IgD-negative memory B cell (primary cell): ENCODE measurements around the gene BRMS1L. TPM values are rescaled to one million over a fixed set of nuclear protein-coding genes. Genes with fewer than 3 reads are reported as not detected.
"Not testable (repeated sequence)": the region's sequence is repeated elsewhere in the genome, so short reads cannot be mapped to it uniquely, and the experiment has no call there.

Experiments used
- H3K27ac Mint-ChIP-seq, 3 donors: one replicate each; pipeline ENCODE4 v1.8.0; 2020 to 2022; ENCODE audit warnings: mild to moderate bottlenecking in 3 of 3, mixed read lengths in 3 of 3, moderate library complexity in 1 of 3
- H3K27me3 Mint-ChIP-seq: one replicate; pipeline ENCODE4 v1.8.0; 2021; ENCODE audit warnings: mixed read lengths
- H3K36me3 Mint-ChIP-seq: one replicate; pipeline ENCODE4 v1.8.0; 2020; ENCODE audit warnings: mild to moderate bottlenecking, mixed read lengths
- H3K4me1 Mint-ChIP-seq, 3 donors: one replicate each; pipeline ENCODE4 v1.8.0; 2020 to 2022; ENCODE audit warnings: mixed read lengths in 3 of 3, mild to moderate bottlenecking in 1 of 3
- H3K4me3 Mint-ChIP-seq, 4 donors: one replicate each; pipeline ENCODE4 v1.8.0; 2020 to 2022; ENCODE audit warnings: mild to moderate bottlenecking in 4 of 4, mixed read lengths in 4 of 4, moderate library complexity in 3 of 4
- H3K9me3 Mint-ChIP-seq, 3 donors: one replicate each; pipeline ENCODE4 v1.8.0; 2020 to 2021; ENCODE audit warnings: mixed read lengths in 3 of 3, mild to moderate bottlenecking in 1 of 3
- polyA plus RNA-seq: library from polyadenylated mRNA; unstranded; fragments of 300-500 nt; fragmentation: Illumina TruSeq; gene quantifications from one replicate; pipeline ENCODE4 v1.2.3, GENCODE V29; 2021

Gene BRMS1L
- polyA plus RNA-seq, 1 donor from 2014 or later: 1.9 TPM

GRCh38 chr14:35835208-35835982 lies 9.3 kb downstream of the BRMS1L start:
- no peaks in the 10 kb centered on the region for H3K4me1 Mint-ChIP-seq
- H3K36me3 Mint-ChIP-seq: peaks cover 23% of the 10 kb centered on the region
- no peak overlapping the region for H3K27ac Mint-ChIP-seq
- no peak overlapping the region for H3K4me3 Mint-ChIP-seq
- H3K27me3 Mint-ChIP-seq: no peaks in the 10 kb centered on the region
- H3K9me3 Mint-ChIP-seq: peaks cover 0 to 5% (median 1%) of the 10 kb centered on the region in 3 donors

- H3K27me3 Mint-ChIP-seq, H3K4me3 Mint-ChIP-seq, H3K27ac Mint-ChIP-seq, H3K4me1 Mint-ChIP-seq: not testable (repeated sequence)
- Mint-ChIP-seq H3K36me3 (peaks cover 50% of the 10 kb centered on the region), H3K9me3 (peaks cover 9 to 21% (median 16%) of the 10 kb centered on the region in 3 donors)
Observed at GRCh38 chr14:35841704-35842103, 15.6 kb downstream of the BRMS1L start.

GRCh38 chr14:35842245-35842644 lies 16.1 kb downstream of the BRMS1L start:
- H3K27ac Mint-ChIP-seq, H3K4me1 Mint-ChIP-seq, H3K4me3 Mint-ChIP-seq, H3K27me3 Mint-ChIP-seq: not testable (repeated sequence)
- H3K36me3 Mint-ChIP-seq: peaks cover 48% of the 10 kb centered on the region
- peaks cover 9 to 21% (median 16%) of the 10 kb centered on the region in 3 donors for H3K9me3 Mint-ChIP-seq

GRCh38 chr14:35844494-35844893 lies 18.4 kb downstream of the BRMS1L start:
- Mint-ChIP-seq H3K9me3 (peaks cover 9 to 21% (median 14%) of the 10 kb centered on the region in 3 donors), H3K27me3 (no peaks in the 10 kb centered on the region), H3K36me3 (peaks cover 42% of the 10 kb centered on the region), H3K4me1 (peaks cover 0 to 2% (median 0%) of the 10 kb centered on the region in 3 donors), H3K4me3 (no peak overlapping the region), H3K27ac (no peak overlapping the region)

GRCh38 chr14:35847636-35848035 lies 21.5 kb downstream of the BRMS1L start:
- Mint-ChIP-seq H3K9me3 (peaks cover 3 to 6% (median 3%) of the 10 kb centered on the region in 3 donors), H3K27ac (no peak overlapping the region), H3K27me3 (no peaks in the 10 kb centered on the region), H3K4me3 (no peak overlapping the region), H3K4me1 (peaks cover 0 to 2% (median 0%) of the 10 kb centered on the region in 3 donors), H3K36me3 (peaks cover 28% of the 10 kb centered on the region)

GRCh38 chr14:35849122-35849521 lies 23.0 kb downstream of the BRMS1L start:
- H3K4me3 Mint-ChIP-seq: no peak overlapping the region
- H3K27me3 Mint-ChIP-seq: no peaks in the 10 kb centered on the region
- H3K9me3 Mint-ChIP-seq: no peaks in the 10 kb centered on the region
- peaks cover 26% of the 10 kb centered on the region for H3K36me3 Mint-ChIP-seq
- H3K4me1 Mint-ChIP-seq: peaks cover 0 to 4% (median 0%) of the 10 kb centered on the region in 3 donors
- peak overlapping the region in 1 of 3 donors; percentile 62 for H3K27ac Mint-ChIP-seq

- Mint-ChIP-seq H3K9me3 (no peaks in the 10 kb centered on the region), H3K27me3 (no peaks in the 10 kb centered on the region), H3K4me1 (peaks cover 9 to 14% (median 12%) of the 10 kb centered on the region in 3 donors), H3K4me3 (no peak overlapping the region), H3K36me3 (peaks cover 18% of the 10 kb centered on the region), H3K27ac (no peak overlapping the region)
Observed at GRCh38 chr14:35851823-35852222, 25.7 kb downstream of the BRMS1L start.

- Mint-ChIP-seq H3K27ac (no peak overlapping the region), H3K4me1 (peaks cover 11 to 14% (median 12%) of the 10 kb centered on the region in 3 donors)
Observed at GRCh38 chr14:35853225-35853624, 27.1 kb downstream of the BRMS1L start.

GRCh38 chr14:35854696-35855270 lies 28.6 kb downstream of the BRMS1L start:
- no peak overlapping the region for H3K4me3 Mint-ChIP-seq
- H3K36me3 Mint-ChIP-seq: peaks cover 19% of the 10 kb centered on the region
- peak overlapping the region in 1 of 3 donors; percentile 2 for H3K27ac Mint-ChIP-seq
- H3K4me1 Mint-ChIP-seq: peaks cover 12 to 14% (median 14%) of the 10 kb centered on the region in 3 donors
- H3K9me3 Mint-ChIP-seq: peaks cover 0 to 1% (median 0%) of the 10 kb centered on the region in 3 donors
- H3K27me3 Mint-ChIP-seq: no peaks in the 10 kb centered on the region

More at GRCh38 chr14:35853225-35853624, 27.1 kb downstream of the BRMS1L start:
- H3K36me3 Mint-ChIP-seq: peaks cover 21% of the 10 kb centered on the region
- H3K27me3 Mint-ChIP-seq: no peaks in the 10 kb centered on the region
- H3K9me3 Mint-ChIP-seq: no peaks in the 10 kb centered on the region
- H3K4me3 Mint-ChIP-seq: no peak overlapping the region

- H3K4me1 Mint-ChIP-seq: peaks cover 12 to 14% (median 14%) of the 10 kb centered on the region in 3 donors
- H3K9me3 Mint-ChIP-seq: peaks cover 0 to 1% (median 0%) of the 10 kb centered on the region in 3 donors
- peak overlapping the region in 1 of 3 donors; percentile 68 for H3K27ac Mint-ChIP-seq
Observed at GRCh38 chr14:35855876-35856481, 29.8 kb downstream of the BRMS1L start.

GRCh38 chr14:35858521-35859209 lies 32.5 kb downstream of the BRMS1L start:
- Mint-ChIP-seq H3K9me3 (peaks cover 0 to 1% (median 0%) of the 10 kb centered on the region in 3 donors), H3K27ac (no peak overlapping the region), H3K4me3 (no peak overlapping the region), H3K36me3 (peaks cover 13% of the 10 kb centered on the region), H3K27me3 (no peaks in the 10 kb centered on the region), H3K4me1 (peaks cover 11 to 14% (median 14%) of the 10 kb centered on the region in 3 donors)

More at GRCh38 chr14:35855876-35856481, 29.8 kb downstream of the BRMS1L start:
- peak overlapping the region in 1 of 4 donors; percentile 34 for H3K4me3 Mint-ChIP-seq
- H3K27me3 Mint-ChIP-seq: no peaks in the 10 kb centered on the region
- peaks cover 17% of the 10 kb centered on the region for H3K36me3 Mint-ChIP-seq

GRCh38 chr14:35861204-35861868 lies 35.2 kb downstream of the BRMS1L start:
- Mint-ChIP-seq H3K36me3 (peaks cover 19% of the 10 kb centered on the region), H3K9me3 (peaks cover 0 to 1% (median 0%) of the 10 kb centered on the region in 3 donors), H3K4me1 (peaks cover under 1 to 6% (median under 1%) of the 10 kb centered on the region in 3 donors), H3K27ac (no peak overlapping the region), H3K4me3 (no peak overlapping the region), H3K27me3 (no peaks in the 10 kb centered on the region)

- Mint-ChIP-seq H3K4me3 (no peak overlapping the region), H3K36me3 (peaks cover 27% of the 10 kb centered on the region), H3K9me3 (no peaks in the 10 kb centered on the region), H3K4me1 (no peaks in the 10 kb centered on the region), H3K27me3 (no peaks in the 10 kb centered on the region), H3K27ac (no peak overlapping the region)
Observed at GRCh38 chr14:35865611-35866324, 39.6 kb downstream of the BRMS1L start.
